D721Med (cell line): Measurements from ENCODE around the gene UTP4.

Experiments used
- DNase-seq: peaks from one replicate; pipeline ENCODE4 v3.0.0; 2011; ENCODE audit warnings: low spot score; ENCODE audit not compliant: insufficient read length
- FAIRE-seq: peaks from 2 replicates; lab custom pipeline; 2011; peaks lifted over from hg19 to GRCh38; lab: Jason Lieb, UNC
- CTCF ChIP-seq: IDR thresholded peaks from 2 replicates; pipeline ENCODE4 v1.5.1; 2012; ENCODE audit warnings: mild to moderate bottlenecking, control low read depth; ENCODE audit not compliant: insufficient read depth; ENCODE audit errors: missing control alignments

The UTP4 gene

GRCh38 chr16:69132424-69133252 is at the start of gene UTP4, which contains the start of gene CHTF8:
UTP4 (plus strand) TSS chr16:69132649; CDS start chr16:69133460, 811 bp downstream.
CHTF8 (minus strand) TSS chr16:69132588; CDS start chr16:69121458, 11,130 bp downstream.
- no peak for TF ChIP-seq CTCF
- DNase-seq (peak; percentile 41), FAIRE-seq (no peak)

GRCh38 chr16:69083306-69083941 is 49.0 kb upstream of the UTP4 start:
- no peak for DNase-seq
- TF ChIP-seq CTCF: no peak
- no peak for FAIRE-seq

- DNase-seq: no peak
- no peak for FAIRE-seq
- no peak for TF ChIP-seq CTCF
These were observed 48.2 kb upstream of the UTP4 start for GRCh38 chr16:69084289-69084688.

- FAIRE-seq: no peak
- TF ChIP-seq CTCF: no peak
These were observed 47.3 kb upstream of the UTP4 start for GRCh38 chr16:69085032-69085695.

GRCh38 chr16:69087161-69087581 is 45.3 kb upstream of the UTP4 start:
- FAIRE-seq (no peak), DNase-seq (no peak)
- no peak for TF ChIP-seq CTCF

More at GRCh38 chr16:69085032-69085695, 47.3 kb upstream of the UTP4 start:
- no peak for DNase-seq

GRCh38 chr16:69088684-69089083 is 43.8 kb upstream of the UTP4 start:
- FAIRE-seq: no peak
- no peak for DNase-seq
- TF ChIP-seq CTCF: no peak
